ENCODE results near the gene CELSR3.

Gene CELSR3

GRCh38 chr3:48662753-48663488 lies at the start of gene CELSR3:
Gene CELSR3, minus strand, starts transcription at chr3:48662886. Its CDS starts 252 bp downstream, at chr3:48662634.
- DNase-seq: peak; percentile 70 to 74

DNA sequence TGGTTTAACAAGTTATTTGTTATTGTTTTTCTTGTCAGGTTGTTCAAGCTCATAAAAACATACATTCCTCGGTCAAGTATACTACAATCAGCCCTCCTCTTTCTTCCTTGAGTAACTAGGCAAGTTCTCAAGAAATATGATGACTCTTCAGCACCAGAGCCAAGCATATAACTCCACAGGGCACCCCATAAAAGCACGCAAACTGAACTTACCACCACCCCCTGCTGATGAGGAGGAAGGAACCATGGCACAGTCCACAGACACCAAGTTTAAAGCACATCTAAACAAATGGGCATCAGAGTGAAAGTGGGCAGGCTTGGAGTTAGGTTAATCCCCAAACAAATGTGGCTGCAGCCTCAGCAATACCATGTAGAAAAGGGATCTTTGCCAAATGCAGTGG lies 49.0 kb upstream of the CELSR3 start:
- DNase-seq: no peak

GRCh38 chr3:48709051-48709461 lies 46.4 kb upstream of the CELSR3 start:
- no peak for DNase-seq

GRCh38 chr3:48708481-48708889 lies 45.8 kb upstream of the CELSR3 start:
- DNase-seq: peak in 1 of 2 experiments; percentile 26

- DNase-seq: no peak
Measured at GRCh38 chr3:48707157-48707556, 44.5 kb upstream of the CELSR3 start.

- DNase-seq: no peak
Measured at GRCh38 chr3:48702320-48702920, 39.7 kb upstream of the CELSR3 start.

- no peak for DNase-seq
Measured at GRCh38 chr3:48700731-48701405, 38.2 kb upstream of the CELSR3 start.

- DNase-seq: no peak
Measured at GRCh38 chr3:48698891-48699290, 36.2 kb upstream of the CELSR3 start.

- no peak for DNase-seq
Measured at GRCh38 chr3:48697952-48698351, 35.3 kb upstream of the CELSR3 start.

- no peak for DNase-seq
Measured at GRCh38 chr3:48696601-48697000, 33.9 kb upstream of the CELSR3 start.

- DNase-seq: no peak
Measured at GRCh38 chr3:48696156-48696555, 33.5 kb upstream of the CELSR3 start.

DNA sequence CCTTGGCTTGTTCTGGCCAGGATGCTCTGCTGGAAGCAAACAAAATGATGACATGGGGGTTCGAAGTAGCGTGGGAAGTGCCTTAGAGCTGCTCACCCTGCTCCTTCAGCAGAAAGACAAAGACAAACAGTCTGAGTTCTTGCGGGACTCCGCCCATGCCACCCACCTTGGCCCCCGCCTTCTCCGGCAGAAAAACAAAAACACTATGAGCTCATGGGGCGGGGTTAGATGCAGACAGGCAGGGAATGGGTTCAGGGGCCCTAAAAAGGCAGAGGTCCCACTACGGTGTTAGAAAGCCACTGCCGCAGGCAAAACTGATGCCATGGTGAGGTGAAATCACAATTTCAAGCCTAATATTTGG lies 32.7 kb upstream of the CELSR3 start:
- DNase-seq: no peak

- no peak for DNase-seq
Measured at GRCh38 chr3:48694610-48695392, 32.1 kb upstream of the CELSR3 start.

DNA sequence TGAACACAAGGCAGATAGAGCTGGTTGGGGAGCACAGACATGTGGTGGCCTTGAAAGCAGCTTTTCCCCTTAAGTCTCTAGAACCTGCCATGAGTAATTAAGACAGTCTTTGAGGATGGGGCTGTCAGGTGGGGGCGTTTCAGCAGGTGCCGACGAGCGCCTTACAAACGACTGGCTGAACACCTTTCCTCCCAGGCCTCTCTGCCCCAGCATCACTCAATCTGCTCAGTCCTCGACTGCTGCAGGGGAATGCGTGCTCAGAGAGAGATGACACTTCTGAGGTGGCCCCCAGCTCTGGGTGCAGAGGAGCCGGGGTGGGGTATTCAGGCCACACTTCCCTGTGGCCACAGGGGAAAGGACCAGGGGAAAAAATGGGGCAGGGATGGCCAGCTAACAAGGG lies 31.1 kb upstream of the CELSR3 start:
- no peak for DNase-seq

GRCh38 chr3:48692551-48692950 lies 29.9 kb upstream of the CELSR3 start:
- DNase-seq: no peak

DNA sequence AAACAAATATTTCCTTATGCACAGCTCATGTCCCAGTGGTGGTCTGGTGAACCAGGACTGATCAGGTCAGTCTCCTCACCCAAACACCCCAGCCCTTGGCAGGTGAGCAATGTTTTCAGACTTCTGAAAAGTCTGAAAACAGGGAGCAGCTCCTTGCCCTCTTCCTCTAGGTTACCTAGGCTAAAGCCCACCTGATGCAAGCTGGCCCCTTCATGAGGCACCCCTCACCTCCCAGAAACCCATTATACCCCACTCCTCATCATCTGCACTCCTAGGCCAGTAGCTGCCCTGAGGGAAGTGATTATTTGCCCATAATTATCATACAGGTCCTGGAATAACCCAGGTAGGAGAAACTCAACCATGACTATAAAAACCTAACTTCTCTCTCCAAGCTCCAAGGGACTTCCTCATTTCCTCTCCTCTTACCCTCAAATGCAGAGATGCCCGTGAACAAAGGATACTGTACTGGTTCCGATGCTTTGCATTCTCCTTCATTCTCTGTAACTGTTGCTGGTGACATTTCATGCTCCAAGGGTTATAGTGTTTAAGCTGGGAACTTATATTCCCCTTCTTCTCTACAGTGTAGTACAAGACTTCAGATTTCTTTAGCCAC lies 28.3 kb upstream of the CELSR3 start:
- no peak for DNase-seq

DNA sequence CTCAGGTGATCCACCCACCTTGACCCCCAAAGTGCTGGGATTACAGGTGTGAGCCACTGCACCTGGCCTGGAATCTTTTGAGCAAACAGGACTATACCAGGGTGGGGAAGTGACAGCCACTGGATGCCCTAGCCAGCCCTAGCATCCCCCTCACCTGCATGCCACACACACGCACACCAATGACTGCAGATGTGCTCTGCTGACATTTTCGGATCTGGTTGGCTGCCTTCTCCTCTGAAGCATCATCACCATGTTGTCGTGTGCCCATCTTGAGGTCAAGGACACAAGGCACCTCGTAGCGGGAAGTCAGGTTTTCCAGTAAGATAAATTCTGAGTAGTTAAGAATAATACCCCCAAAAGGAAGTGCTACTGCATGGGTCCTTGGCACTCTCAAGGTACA lies 26.7 kb upstream of the CELSR3 start:
- DNase-seq: no peak

- no peak for DNase-seq
Measured at GRCh38 chr3:48688737-48689075, 26.0 kb upstream of the CELSR3 start.

- no peak for DNase-seq
Measured at GRCh38 chr3:48688032-48688736, 25.5 kb upstream of the CELSR3 start.

DNA sequence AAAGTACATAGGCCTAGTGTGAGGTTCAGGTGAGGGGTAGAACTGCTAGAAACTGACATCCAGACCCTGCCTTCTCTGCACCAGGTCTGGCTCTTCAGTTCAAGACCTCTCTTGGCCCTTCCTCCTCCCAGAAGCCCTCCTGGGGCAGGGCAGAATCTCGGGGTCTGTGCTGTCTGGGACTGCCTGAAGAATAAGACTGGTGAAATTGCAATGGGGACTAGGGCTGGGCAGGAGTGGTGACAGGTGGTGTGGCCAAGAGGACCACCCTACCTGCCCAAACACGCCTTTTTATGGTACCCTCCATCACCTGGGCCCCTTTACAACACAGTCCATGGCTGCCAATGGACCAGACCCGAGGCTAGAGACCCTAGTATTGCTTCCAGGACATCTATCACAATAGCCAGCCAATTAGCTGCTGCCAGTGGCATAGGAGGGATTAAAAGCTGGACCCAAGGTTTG lies 24.6 kb upstream of the CELSR3 start:
- no peak for DNase-seq

- DNase-seq: no peak
Measured at GRCh38 chr3:48686538-48687219, 24.0 kb upstream of the CELSR3 start.
